ENCODE results near the gene RAI14. TPM values are rescaled to one million over a fixed set of nuclear protein-coding genes. Genes with fewer than 3 reads are reported as not detected.
"Not testable (repeated sequence)": the region's sequence is repeated elsewhere in the genome, so short reads cannot be mapped to it uniquely, and the experiment has no call there.

Gene RAI14
- total RNA-seq, 1 donor from 2014 or later: 1.1 TPM

- Mint-ChIP-seq H3K27me3 (peaks cover 9% of the 10 kb centered on the region), H3K9me3 (peaks cover 8% of the 10 kb centered on the region), H3K36me3 (ENCODE audit: low read depth) (no peaks in the 10 kb centered on the region), H3K4me3 (no peak overlapping the region), H3K27ac (no peak overlapping the region), H3K4me1 (peaks cover 5% of the 10 kb centered on the region)
- DNase-seq (no peak), ATAC-seq (ENCODE audit: low read depth) (no peak)
- TF ChIP-seq CTCF (IDR thresholded peaks at IDR 0.05): no peak
- ChIA-PET CTCF (no interaction called here), POLR2A (no interaction called here)
- intact Hi-C loops (cut with micrococcal nuclease): no loop called here
These were observed 114.4 kb downstream of the RAI14 start for GRCh38 chr5:34770486-34770885.

GRCh38 chr5:34771076-34771475 is 114.9 kb downstream of the RAI14 start:
- Mint-ChIP-seq H3K27ac (no peak overlapping the region), H3K4me3 (no peak overlapping the region), H3K9me3 (peaks cover 8% of the 10 kb centered on the region), H3K4me1 (peaks cover 5% of the 10 kb centered on the region), H3K36me3 (ENCODE audit: low read depth) (no peaks in the 10 kb centered on the region), H3K27me3 (peaks cover 10% of the 10 kb centered on the region)
- intact Hi-C loops (cut with micrococcal nuclease): no loop called here
- DNase-seq (no peak), ATAC-seq (ENCODE audit: low read depth) (no peak)
- CTCF ChIA-PET: no interaction called here
- TF ChIP-seq CTCF (IDR thresholded peaks at IDR 0.05): no peak
- POLR2A ChIA-PET: no interaction called here

GRCh38 chr5:34772267-34773098 is 116.4 kb downstream of the RAI14 start:
- ATAC-seq (ENCODE audit: low read depth) (no peak), DNase-seq (no peak)
- TF ChIP-seq CTCF (IDR thresholded peaks at IDR 0.05): no peak
- no peak overlapping the region for H3K27ac Mint-ChIP-seq
- peaks cover 10% of the 10 kb centered on the region for H3K27me3 Mint-ChIP-seq
- H3K4me1 Mint-ChIP-seq: peaks cover 5% of the 10 kb centered on the region
- POLR2A ChIA-PET: no interaction called here
- no peak overlapping the region for H3K4me3 Mint-ChIP-seq
- H3K36me3 Mint-ChIP-seq (ENCODE audit: low read depth): no peaks in the 10 kb centered on the region
- intact Hi-C loops (cut with micrococcal nuclease): no loop called here
- peaks cover 8% of the 10 kb centered on the region for H3K9me3 Mint-ChIP-seq
- CTCF ChIA-PET: no interaction called here

- Mint-ChIP-seq H3K4me1 (peaks cover 5% of the 10 kb centered on the region), H3K27ac (no peak overlapping the region), H3K9me3 (peaks cover 8% of the 10 kb centered on the region), H3K4me3 (no peak overlapping the region), H3K36me3 (ENCODE audit: low read depth) (no peaks in the 10 kb centered on the region), H3K27me3 (peaks cover 10% of the 10 kb centered on the region)
- intact Hi-C loops (cut with micrococcal nuclease): no loop called here
- DNase-seq (no peak), ATAC-seq (ENCODE audit: low read depth) (no peak)
- TF ChIP-seq CTCF (IDR thresholded peaks at IDR 0.05): no peak
- ChIA-PET POLR2A (no interaction called here), CTCF (no interaction called here)
These were observed 118.0 kb downstream of the RAI14 start for GRCh38 chr5:34774139-34774538.

- intact Hi-C loops (cut with micrococcal nuclease); ATAC-seq (ENCODE audit: low read depth); CTCF ChIA-PET; H3K4me1 Mint-ChIP-seq; H3K4me3 Mint-ChIP-seq; H3K36me3 Mint-ChIP-seq (ENCODE audit: low read depth); H3K27ac Mint-ChIP-seq; H3K9me3 Mint-ChIP-seq; POLR2A ChIA-PET; DNase-seq: not testable (repeated sequence)
- peaks cover 10% of the 10 kb centered on the region for H3K27me3 Mint-ChIP-seq
These were observed 118.5 kb downstream of the RAI14 start for GRCh38 chr5:34774678-34775077.

GRCh38 chr5:34775886-34776285 is 119.8 kb downstream of the RAI14 start:
- Mint-ChIP-seq H3K4me3 (no peak overlapping the region), H3K27me3 (peaks cover 10% of the 10 kb centered on the region), H3K4me1 (peaks cover 4% of the 10 kb centered on the region), H3K36me3 (ENCODE audit: low read depth) (no peaks in the 10 kb centered on the region), H3K27ac (no peak overlapping the region), H3K9me3 (peaks cover 8% of the 10 kb centered on the region)
- ChIA-PET POLR2A (no interaction called here), CTCF (no interaction called here)
- TF ChIP-seq CTCF (IDR thresholded peaks at IDR 0.05): no peak
- intact Hi-C loops (cut with micrococcal nuclease): no loop called here
- DNase-seq (no peak), ATAC-seq (ENCODE audit: low read depth) (no peak)

Data from activated B cell treated with CpG ODN at 0.5 μM for 24 hours (primary cell).